PC-9 (cell line): ENCODE results near the gene IGFL1.

Experiments used
- EZH2 ChIP-seq: fragments of 200-600 bp; sonication (generic); IDR thresholded peaks from 2 replicates; pipeline ENCODE4 v1.8.0; 2017; ENCODE audit warnings: antibody characterized with exemption, low read depth
- TF ChIP-seq, protein P1 (sequence below): fragments of 200-600 bp; sonication (generic); conservative IDR thresholded peaks from 2 replicates; pipeline ENCODE4 v1.6.1; 2017; ENCODE audit warnings: mixed run types, antibody characterized with exemption, mild to moderate bottlenecking, moderate library complexity

DNA sequence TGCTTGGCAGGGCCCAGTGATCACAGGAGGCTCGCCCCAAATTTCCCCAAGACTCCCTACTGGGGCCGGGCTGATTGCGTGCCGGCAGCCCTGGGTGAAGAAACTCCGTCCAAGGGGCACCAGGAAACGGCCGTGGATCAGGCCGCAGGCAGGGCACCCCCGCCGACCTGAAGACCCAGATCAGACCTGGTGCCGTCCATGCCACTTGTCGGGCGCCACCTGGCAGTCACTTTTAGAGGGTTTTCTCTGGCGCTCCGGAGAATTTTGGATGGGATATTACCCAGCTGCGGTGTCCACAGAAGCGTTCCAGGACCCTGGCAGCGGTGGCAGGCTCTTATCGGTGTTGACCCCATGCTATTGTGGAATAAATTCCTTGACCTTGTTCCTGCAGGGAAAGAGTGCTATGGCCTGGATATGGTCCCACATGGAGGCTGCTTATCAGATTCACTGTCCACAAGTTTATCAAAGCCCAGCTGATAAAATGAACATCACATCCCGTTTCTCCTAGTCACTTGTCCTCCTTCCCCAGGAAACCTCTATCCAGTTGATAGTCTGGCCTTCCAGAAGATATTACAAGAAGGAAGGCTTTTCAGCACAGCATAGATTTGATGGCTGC lies 43.3 kb upstream of the IGFL1 start:
- no peak for TF ChIP-seq EZH2
- TF ChIP-seq, protein P1, sequence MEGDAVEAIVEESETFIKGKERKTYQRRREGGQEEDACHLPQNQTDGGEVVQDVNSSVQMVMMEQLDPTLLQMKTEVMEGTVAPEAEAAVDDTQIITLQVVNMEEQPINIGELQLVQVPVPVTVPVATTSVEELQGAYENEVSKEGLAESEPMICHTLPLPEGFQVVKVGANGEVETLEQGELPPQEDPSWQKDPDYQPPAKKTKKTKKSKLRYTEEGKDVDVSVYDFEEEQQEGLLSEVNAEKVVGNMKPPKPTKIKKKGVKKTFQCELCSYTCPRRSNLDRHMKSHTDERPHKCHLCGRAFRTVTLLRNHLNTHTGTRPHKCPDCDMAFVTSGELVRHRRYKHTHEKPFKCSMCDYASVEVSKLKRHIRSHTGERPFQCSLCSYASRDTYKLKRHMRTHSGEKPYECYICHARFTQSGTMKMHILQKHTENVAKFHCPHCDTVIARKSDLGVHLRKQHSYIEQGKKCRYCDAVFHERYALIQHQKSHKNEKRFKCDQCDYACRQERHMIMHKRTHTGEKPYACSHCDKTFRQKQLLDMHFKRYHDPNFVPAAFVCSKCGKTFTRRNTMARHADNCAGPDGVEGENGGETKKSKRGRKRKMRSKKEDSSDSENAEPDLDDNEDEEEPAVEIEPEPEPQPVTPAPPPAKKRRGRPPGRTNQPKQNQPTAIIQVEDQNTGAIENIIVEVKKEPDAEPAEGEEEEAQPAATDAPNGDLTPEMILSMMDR, result no peak
